HCT116 (cell line): ENCODE measurements around the gene HEG1. TPM values are rescaled to one million over a fixed set of nuclear protein-coding genes. Genes with fewer than 3 reads are reported as not detected.

Experiments
- ATAC-seq: fragments of 200-7000 bp; cut with Tn5 transposase; 2 replicates; pipeline ENCODE4 v1.9.1; 2020; ENCODE audit warnings: mild to moderate bottlenecking, moderate library complexity
- BruUV-seq: library from RNA; stranded (reverse); fragments of 400-500 nt; replicated peaks from 2 replicates; lab custom pipeline; 2021; lab: Mats Ljungman, UMichigan
- CTCF ChIA-PET: fragments of 300-600 bp; sonication (Branson Sonifier 250); formaldehyde crosslinking; loops from one replicate; lab custom pipeline; 2021; ENCODE audit warnings: antibody characterized with exemption; lab: Charles Lee
- POLR2A ChIA-PET: fragments of 300-600, 350-600 bp; sonication (Branson Sonifier 250); formaldehyde crosslinking; loops from one replicate; lab custom pipeline; 2021; ENCODE audit warnings: antibody characterized with exemption; lab: Charles Lee
- RAD21 ChIA-PET, 2 experiments: fragments of 300-600 bp; sonication (Branson Sonifier 250); formaldehyde crosslinking; loops; one replicate each; lab custom pipeline; 2023; ENCODE audit warnings: low total read pairs in 2 of 2; ENCODE audit not compliant: uncharacterized antibody in 2 of 2, unreplicated experiment in 2 of 2, low non-redundant PET in 1 of 2; lab: Charles Lee
- DNase-seq: peaks from one replicate; pipeline ENCODE4 v3.0.0-alpha.2; 2010; ENCODE audit warnings: low read depth, low spot score
- H2AFZ ChIP-seq: fragments of 200-600 bp; shearing (Covaris generic), sonication (generic); 2 replicates; pipeline ENCODE4 v1.6.1; 2017; ENCODE audit warnings: low read depth, mixed run types, mixed read lengths, antibody characterized with exemption, low read length; ENCODE audit not compliant: poor library complexity, severe bottlenecking
- H3K27ac ChIP-seq: 2 replicates; pipeline ENCODE4 v1.5.1; 2012; ENCODE audit warnings: low read depth, low read length
- H3K27me3 ChIP-seq: fragments of 200-600 bp; sonication (generic); 2 replicates; pipeline ENCODE4 v1.6.1; 2016; ENCODE audit warnings: mixed run types, low read length, mixed read lengths; ENCODE audit not compliant: insufficient read depth
- H3K36me3 ChIP-seq, 2 experiments: fragments of 200-500 bp in 1 of 2; fragments of 200-600 bp in 1 of 2; sonication (Bioruptor generic) in 1 of 2; sonication (generic) in 1 of 2; 2 replicates each; pipeline versions ENCODE4 v1.5.1 to v1.6.1; 2014 to 2016; ENCODE audit warnings: low read length in 2 of 2, inconsistent platforms in 1 of 2, mixed read lengths in 1 of 2, mixed run types in 1 of 2; ENCODE audit not compliant: insufficient read depth in 2 of 2, control insufficient read depth in 1 of 2
- H3K4me1 ChIP-seq, 2 experiments: fragments of 200-600 bp in 1 of 2; sonication (generic) in 1 of 2; 2 replicates each; pipeline versions ENCODE4 v1.5.1 to v1.6.1; 2012 to 2017; ENCODE audit warnings: low read length in 2 of 2, inconsistent platforms in 1 of 2, mild to moderate bottlenecking in 1 of 2, mixed read lengths in 1 of 2, mixed run types in 1 of 2, moderate library complexity in 1 of 2; ENCODE audit not compliant: insufficient read depth in 2 of 2, control insufficient read depth in 1 of 2
- H3K4me2 ChIP-seq: fragments of 200-600 bp; sonication (generic); 2 replicates; pipeline ENCODE4 v1.6.1; 2017; ENCODE audit warnings: mixed run types, low read length, mixed read lengths
- H3K4me3 ChIP-seq, 2 experiments: fragments of 200-600 bp in 1 of 2; sonication (generic) in 1 of 2; replicated peaks in 1 of 2; 2 replicates each; pipeline ENCODE4 v1.5.1; 2011 to 2016; ENCODE audit warnings: low read length in 2 of 2, control low read depth in 1 of 2, low read depth in 1 of 2, mild to moderate bottlenecking in 1 of 2, mixed read lengths in 1 of 2, mixed run types in 1 of 2
- H3K79me2 ChIP-seq: fragments of 200-600 bp; sonication (generic); 2 replicates; pipeline ENCODE4 v1.6.1; 2017; ENCODE audit warnings: mild to moderate bottlenecking, mixed run types, low read length, moderate library complexity, mixed read lengths; ENCODE audit not compliant: insufficient read depth
- H3K9ac ChIP-seq: fragments of 200-600 bp; sonication (generic); 2 replicates; pipeline ENCODE4 v1.6.1; 2016; ENCODE audit warnings: low read length, mixed read lengths
- H3K9me2 ChIP-seq: fragments of 200-600 bp; sonication (generic), shearing (Covaris generic); 2 replicates; pipeline ENCODE4 v1.6.1; 2017; ENCODE audit warnings: mixed run types, mild to moderate bottlenecking, moderate library complexity; ENCODE audit not compliant: insufficient read depth
- H3K9me3 ChIP-seq, 2 experiments: fragments of 200-500 bp in 1 of 2; fragments of 200-600 bp in 1 of 2; sonication (Bioruptor generic) in 1 of 2; sonication (generic) in 1 of 2; 2 replicates each; pipeline ENCODE4 v1.6.1; 2014 to 2017; ENCODE audit warnings: low read length in 2 of 2, mixed read lengths in 2 of 2, inconsistent platforms in 1 of 2, low read depth in 1 of 2, mild to moderate bottlenecking in 1 of 2, mixed run types in 1 of 2, moderate library complexity in 1 of 2; ENCODE audit not compliant: control insufficient read depth in 1 of 2, insufficient read depth in 1 of 2
- H4K20me1 ChIP-seq: fragments of 200-600 bp; sonication (generic), shearing (Covaris generic); 2 replicates; pipeline ENCODE4 v1.6.1; 2017; ENCODE audit warnings: mixed run types, mild to moderate bottlenecking, moderate library complexity; ENCODE audit not compliant: insufficient read depth
- CBX3 ChIP-seq: IDR thresholded peaks from 2 replicates; pipeline ENCODE4 v1.6.1; 2012; ENCODE audit warnings: low read depth
- EGR1 ChIP-seq: IDR thresholded peaks from 2 replicates; pipeline ENCODE4 v1.6.1; 2012; ENCODE audit warnings: low read depth
- EZH2 ChIP-seq: fragments of 200-600 bp; sonication (generic); IDR thresholded peaks from 2 replicates; pipeline ENCODE4 v1.6.1; 2017; ENCODE audit warnings: antibody characterized with exemption, mixed run types
- JUND ChIP-seq: IDR thresholded peaks from 2 replicates; pipeline ENCODE4 v1.6.1; 2012
- MAX ChIP-seq: IDR thresholded peaks from 2 replicates; pipeline ENCODE4 v1.6.1; 2012
- POLR2A ChIP-seq: IDR thresholded peaks from 2 replicates; pipeline ENCODE4 v1.7.0; 2011; ENCODE audit warnings: borderline replicate concordance; ENCODE audit not compliant: insufficient read depth, insufficient read length; ENCODE audit errors: extremely low read depth
- RAD21 ChIP-seq: IDR thresholded peaks from 2 replicates; pipeline ENCODE4 v1.6.1; 2012; ENCODE audit warnings: low read depth, mild to moderate bottlenecking
- REST ChIP-seq: IDR thresholded peaks from 2 replicates; pipeline ENCODE4 v1.6.1; 2012; ENCODE audit warnings: low read depth
- SIN3A ChIP-seq: IDR thresholded peaks from 2 replicates; pipeline ENCODE4 v1.6.1; 2012; ENCODE audit warnings: low read depth
- SP1 ChIP-seq: IDR thresholded peaks from 2 replicates; pipeline ENCODE4 v1.6.1; 2012; ENCODE audit warnings: low read depth
- TCF7L2 ChIP-seq: IDR thresholded peaks from 2 replicates; pipeline ENCODE4 v1.7.0; 2011; ENCODE audit warnings: borderline replicate concordance, inconsistent platforms; ENCODE audit not compliant: insufficient read depth, insufficient read length; ENCODE audit errors: extremely low read depth
- intact Hi-C: fragments of 100-400 bp; cut with micrococcal nuclease; formaldehyde crosslinking; loops from 2 replicates; pipeline ENCODE4 v1.10.0; 2022
- total RNA-seq: library from RNA; stranded (reverse); gene quantifications from one replicate; pipeline ENCODE4 v1.2.1, GENCODE V29; 2021; ENCODE audit not compliant: unreplicated experiment

HEG1 gene
- total RNA-seq, 1 experiment from 2014 or later, result 2.6 TPM

- no peak overlapping the region for H3K4me3 ChIP-seq
- DNase-seq, result no peak
- intact Hi-C loops, result no loop called here
- H3K9me3 ChIP-seq, result no peaks in the 10 kb centered on the region
- no peak overlapping the region for H3K9ac ChIP-seq
- no peaks in the 10 kb centered on the region for H3K9me2 ChIP-seq
- no peak overlapping the region for H3K27ac ChIP-seq
- no peak overlapping the region for H3K4me2 ChIP-seq
- no peaks in the 10 kb centered on the region for H3K79me2 ChIP-seq
- no peaks in the 10 kb centered on the region for H4K20me1 ChIP-seq
- no peak for ATAC-seq
- ChIA-PET RAD21 (no interaction called here), CTCF (no interaction called here), POLR2A (no interaction called here)
- H3K27me3 ChIP-seq, result no peaks in the 10 kb centered on the region
- no peaks in the 10 kb centered on the region for H3K4me1 ChIP-seq
- no peak for TF ChIP-seq MAX
- TF ChIP-seq EZH2, result no peak
- TF ChIP-seq TCF7L2, result no peak
- TF ChIP-seq SIN3A, result no peak
- no peak for TF ChIP-seq CBX3
- TF ChIP-seq RAD21, result no peak
- no peak for TF ChIP-seq JUND
- TF ChIP-seq POLR2A, result no peak
- H2AFZ ChIP-seq, result no peak overlapping the region
- H3K36me3 ChIP-seq, result no peaks in the 10 kb centered on the region
- no TSS peak for BruUV-seq
Observed at GRCh38 chr3:125005676-125006075, 50.1 kb downstream of the HEG1 start.

GRCh38 chr3:125005222-125005621, 50.6 kb downstream of the HEG1 start:
- no peaks in the 10 kb centered on the region for H3K9me3 ChIP-seq
- intact Hi-C loops, result no loop called here
- no peak overlapping the region for H3K4me2 ChIP-seq
- BruUV-seq, result no TSS peak
- no peak overlapping the region for H2AFZ ChIP-seq
- H3K36me3 ChIP-seq, result no peaks in the 10 kb centered on the region
- no peak overlapping the region for H3K27ac ChIP-seq
- H3K4me3 ChIP-seq, result no peak overlapping the region
- DNase-seq (no peak), ATAC-seq (no peak)
- H3K9me2 ChIP-seq, result no peaks in the 10 kb centered on the region
- no peaks in the 10 kb centered on the region for H3K79me2 ChIP-seq
- no peaks in the 10 kb centered on the region for H3K4me1 ChIP-seq
- no peaks in the 10 kb centered on the region for H3K27me3 ChIP-seq
- no peaks in the 10 kb centered on the region for H4K20me1 ChIP-seq
- no peak overlapping the region for H3K9ac ChIP-seq
- CTCF ChIA-PET, result no interaction called here
- TF ChIP-seq SP1 (no peak), MAX (no peak), CBX3 (no peak), REST (no peak), SIN3A (no peak), EGR1 (no peak)
- POLR2A ChIA-PET, result no interaction called here
- RAD21 ChIA-PET, result no interaction called here
